HepG2 (cell line): ENCODE results near the gene ZBTB22. TPM values are rescaled to one million over a fixed set of nuclear protein-coding genes. Genes with fewer than 3 reads are reported as not detected.
A peak's percentile ranks its signal among the peaks of the same experiment; 100 is the strongest.

Experiments used
- ATAC-seq: fragments of 200-7000 bp; cut with Tn5 transposase; 3 replicates; pipeline ENCODE4 v1.9.1; 2020; ENCODE audit warnings: mild to moderate bottlenecking, moderate library complexity
- BruUV-seq: library from RNA; stranded (reverse); fragments of 400-500 nt; replicated peaks from 2 replicates; lab custom pipeline; 2021; lab: Mats Ljungman, UMichigan
- CTCF ChIA-PET: fragments of 300-600 bp; formaldehyde crosslinking; extraction: SDS; loops from one replicate; lab custom pipeline; 2021; ENCODE audit warnings: low total read pairs, inconsistent platforms, low intra/inter-chr PET ratio; lab: Yijun Ruan, JAX
- POLR2A ChIA-PET: fragments of 350-600 bp; sonication (Branson Sonifier 250); formaldehyde crosslinking; loops from one replicate; lab custom pipeline; 2020; ENCODE audit warnings: antibody characterized with exemption, inconsistent platforms; lab: Yijun Ruan, JAX
- DNase-seq: peaks from one replicate; pipeline ENCODE4 v3.0.0-alpha.2; 2015; ENCODE audit warnings: low spot score
- FAIRE-seq: peaks from 3 replicates; lab custom pipeline; 2011; peaks lifted over from hg19 to GRCh38; lab: Jason Lieb, UNC
- H2AFZ ChIP-seq: one replicate; pipeline ENCODE4 v1.6.1; 2011; ENCODE audit warnings: low read length, inconsistent platforms
- H3K27ac ChIP-seq: fragments of 300-600 bp; 3 replicates; pipeline ENCODE4 v1.8.0; 2011; ENCODE audit warnings: mixed run types, mild to moderate bottlenecking, mixed read lengths, low read length, inconsistent platforms; ENCODE audit not compliant: insufficient read depth; ENCODE audit errors: extremely low read length
- H3K27me3 ChIP-seq, 2 experiments: fragments of 200-600 bp in 1 of 2; 2 replicates in 1 of 2; 3 replicates in 1 of 2; pipeline versions ENCODE4 v1.6.0 to v1.8.0; 2011; ENCODE audit warnings: low read length in 2 of 2, mild to moderate bottlenecking in 2 of 2, moderate library complexity in 2 of 2, inconsistent platforms in 1 of 2; ENCODE audit not compliant: insufficient read depth in 2 of 2, control insufficient read depth in 1 of 2
- H3K36me3 ChIP-seq, 2 experiments: fragments of 200-600 bp in 1 of 2; replicated peaks in 1 of 2; 2 replicates in 1 of 2; 3 replicates in 1 of 2; pipeline versions ENCODE4 v1.5.1 to v1.8.0; 2011; ENCODE audit warnings: low read length in 2 of 2, inconsistent platforms in 1 of 2; ENCODE audit not compliant: insufficient read depth in 2 of 2, control insufficient read depth in 1 of 2
- H3K4me1 ChIP-seq: 2 replicates; pipeline ENCODE4 v1.5.1; 2012; ENCODE audit warnings: low read length, inconsistent platforms; ENCODE audit not compliant: insufficient read depth
- H3K4me2 ChIP-seq: 2 replicates; pipeline ENCODE4 v1.6.0; 2011; ENCODE audit warnings: low read depth, low read length, inconsistent platforms
- H3K4me3 ChIP-seq, 3 experiments: fragments of 200-600 bp in 1 of 3; sonication (generic), shearing (Covaris generic) in 1 of 3; replicated peaks in 1 of 3; 2 replicates each; pipeline ENCODE4 v1.5.1; 2011 to 2016; ENCODE audit warnings: low read length in 3 of 3, inconsistent platforms in 2 of 3, low read depth in 2 of 3, mild to moderate bottlenecking in 2 of 3, control low read depth in 1 of 3, mixed read lengths in 1 of 3; ENCODE audit not compliant: insufficient read depth in 1 of 3
- H3K79me2 ChIP-seq: one replicate; pipeline ENCODE4 v1.6.1; 2011; ENCODE audit warnings: low read length, inconsistent platforms; ENCODE audit not compliant: insufficient read depth
- H3K9ac ChIP-seq: 2 replicates; pipeline ENCODE4 v1.6.0; 2011; ENCODE audit warnings: mild to moderate bottlenecking, low read depth, low read length, inconsistent platforms; ENCODE audit not compliant: insufficient read depth
- H3K9me3 ChIP-seq: 2 replicates; pipeline ENCODE4 v1.5.1; 2012; ENCODE audit warnings: mild to moderate bottlenecking, low read length
- H4K20me1 ChIP-seq: 2 replicates; pipeline ENCODE4 v1.6.0; 2011; ENCODE audit warnings: inconsistent platforms, mild to moderate bottlenecking, low read length, moderate library complexity; ENCODE audit not compliant: insufficient read depth
- ATF7 ChIP-seq, 2 experiments: fragments of 450-650 bp in 1 of 2; sonication (generic) in 1 of 2; formaldehyde crosslinking in 1 of 2; IDR thresholded peaks; 2 replicates each; pipeline versions ENCODE4 v1.4.0 to v1.6.1; 2016 to 2020; ENCODE audit warnings: antibody characterized with exemption in 1 of 2, mild to moderate bottlenecking in 1 of 2, missing genetic modification reagents in 1 of 2
- CENPT ChIP-seq: sonication (generic); formaldehyde crosslinking; IDR thresholded peaks from 2 replicates; pipeline ENCODE4 v1.8.0; 2022; ENCODE audit warnings: low read depth, mild to moderate bottlenecking, moderate library complexity, missing genetic modification reagents
- HIVEP1 ChIP-seq: sonication (generic); formaldehyde crosslinking; IDR thresholded peaks from 2 replicates; pipeline ENCODE4 v1.4.0; 2020; ENCODE audit warnings: mild to moderate bottlenecking, missing genetic modification reagents
- RBM39 ChIP-seq: fragments of 200-400 bp; formaldehyde crosslinking; IDR thresholded peaks from one replicate; pipeline ENCODE4 v1.6.1; 2018; ENCODE audit warnings: antibody characterized with exemption, mild to moderate bottlenecking, low read depth, low read length; ENCODE audit not compliant: poor library complexity, severe bottlenecking
- ZBTB7A ChIP-seq: sonication (generic); formaldehyde crosslinking; IDR thresholded peaks from 2 replicates; pipeline ENCODE4 v1.8.0; 2022; ENCODE audit warnings: mild to moderate bottlenecking, missing genetic modification reagents
- ZNF225 ChIP-seq: sonication (generic); formaldehyde crosslinking; IDR thresholded peaks from 2 replicates; pipeline ENCODE4 v1.4.0; 2020; ENCODE audit warnings: mild to moderate bottlenecking, missing genetic modification reagents
- ZNF841 ChIP-seq: sonication (generic); formaldehyde crosslinking; IDR thresholded peaks from 2 replicates; pipeline ENCODE4 v1.8.1; 2023; ENCODE audit warnings: missing genetic modification reagents, borderline replicate concordance
- WGBS: methylation state at CpG from one replicate; pipeline ENCODE4 v1.1.6; 2017; ENCODE audit warnings: low lambda C conversion rate; 5-methylcytosine and 5-hydroxymethylcytosine counted together
- in situ Hi-C: cut with HindIII; loops from 2 replicates; pipeline ENCODE4 v1.10.0; 2017; ENCODE audit warnings: low pct_unique_long_range_greater_than_20kb; ENCODE audit not compliant: extremely low pct_ligation_motif_present
- intact Hi-C: fragments of 100-400 bp; cut with micrococcal nuclease; formaldehyde crosslinking; loops from one replicate; pipeline ENCODE4 v1.10.0; 2022; ENCODE audit not compliant: unreplicated experiment
- polyA plus RNA-seq, 8 experiments: library from polyadenylated mRNA; depleted of rRNA in 3 of 8; stranded (reverse) in 7 of 8; unstranded in 1 of 8; fragments of >200 nt; fragmentation: Illumina TruSeq in 4 of 8; extraction: Trizol in 4 of 8; gene quantifications; 2 replicates each; pipeline versions ENCODE4 v1.2.1 to v1.2.3, GENCODE V29; 2011 to 2016; ENCODE audit warnings: low read depth in 4 of 8, missing spikeins in 1 of 8, mixed read lengths in 1 of 8; ENCODE audit not compliant: insufficient read depth in 1 of 8
- total RNA-seq, 5 experiments: library from RNA; depleted of rRNA; stranded (reverse); fragments of >200 nt; fragmentation: Illumina TruSeq; extraction: Trizol; gene quantifications; 2 replicates each; pipeline ENCODE4 v1.2.3, GENCODE V29; 2016; ENCODE audit warnings: low read depth in 1 of 5
- TF ChIP-seq, protein P1 (sequence below): sonication (generic); formaldehyde crosslinking; IDR thresholded peaks from 2 replicates; pipeline ENCODE4 v1.4.0; 2020; ENCODE audit warnings: missing genetic modification reagents, mild to moderate bottlenecking, borderline replicate concordance
- TF ChIP-seq, protein P2 (sequence below): IDR thresholded peaks from 2 replicates; pipeline ENCODE4 v1.6.1; 2016; ENCODE audit warnings: control low read depth
- TF ChIP-seq, protein P3 (sequence below): sonication (generic); formaldehyde crosslinking; IDR thresholded peaks from 2 replicates; pipeline ENCODE4 v1.4.0; 2020; ENCODE audit warnings: missing genetic modification reagents

ZBTB22 gene
- total and polyA plus RNA-seq, 2 of the 13 experiments (the other 11 are each of a cell fraction or from before 2014, with no cell fraction given) = 8.0 to 10.6 TPM

DNA sequence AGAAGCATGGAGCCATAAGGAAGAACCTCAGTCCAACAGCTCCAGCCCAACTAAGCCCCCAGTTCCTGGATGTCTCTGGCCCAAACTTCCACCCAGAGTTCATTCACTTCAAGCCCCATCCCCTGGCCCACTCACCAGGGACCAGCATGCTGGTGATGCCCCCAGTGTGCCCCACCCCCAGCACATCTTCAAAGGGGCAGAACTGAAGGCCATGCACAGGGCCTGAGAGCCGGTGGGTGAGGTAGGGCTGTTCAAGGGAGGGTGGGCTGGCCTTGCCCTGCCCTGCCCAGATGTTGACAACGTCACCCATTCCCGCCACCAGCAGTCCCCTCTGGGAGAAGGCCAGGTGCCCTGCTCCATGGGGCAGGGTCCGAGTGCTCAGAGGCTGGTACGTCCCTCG is 37.0 kb downstream of the ZBTB22 start:
- intact Hi-C loops = loop anchor here (1.0 kb wide), 3 partner anchors 19 to 111 kb away; partner anchors contain the start of gene KIFC1
- Histone ChIP-seq H3K4me2 (no peak overlapping the region), H3K36me3 (peaks cover 15 to 56% of the 10 kb centered on the region in 2 experiments), H3K4me3 (no peak overlapping the region), H2AFZ (no peak overlapping the region), H3K27ac (peak overlapping the region; percentile 48), H3K4me1 (peaks cover 3% of the 10 kb centered on the region; the same call in 1 of the 2 replicates)
- no peak for DNase-seq
- in situ Hi-C loops = loop anchor here (25.0 kb wide), 1 partner anchor 132 kb away; the partner anchor contains the start of genes CUTA, PHF1 and SYNGAP1
- BruUV-seq = no TSS peak
- TF ChIP-seq, protein P1, sequence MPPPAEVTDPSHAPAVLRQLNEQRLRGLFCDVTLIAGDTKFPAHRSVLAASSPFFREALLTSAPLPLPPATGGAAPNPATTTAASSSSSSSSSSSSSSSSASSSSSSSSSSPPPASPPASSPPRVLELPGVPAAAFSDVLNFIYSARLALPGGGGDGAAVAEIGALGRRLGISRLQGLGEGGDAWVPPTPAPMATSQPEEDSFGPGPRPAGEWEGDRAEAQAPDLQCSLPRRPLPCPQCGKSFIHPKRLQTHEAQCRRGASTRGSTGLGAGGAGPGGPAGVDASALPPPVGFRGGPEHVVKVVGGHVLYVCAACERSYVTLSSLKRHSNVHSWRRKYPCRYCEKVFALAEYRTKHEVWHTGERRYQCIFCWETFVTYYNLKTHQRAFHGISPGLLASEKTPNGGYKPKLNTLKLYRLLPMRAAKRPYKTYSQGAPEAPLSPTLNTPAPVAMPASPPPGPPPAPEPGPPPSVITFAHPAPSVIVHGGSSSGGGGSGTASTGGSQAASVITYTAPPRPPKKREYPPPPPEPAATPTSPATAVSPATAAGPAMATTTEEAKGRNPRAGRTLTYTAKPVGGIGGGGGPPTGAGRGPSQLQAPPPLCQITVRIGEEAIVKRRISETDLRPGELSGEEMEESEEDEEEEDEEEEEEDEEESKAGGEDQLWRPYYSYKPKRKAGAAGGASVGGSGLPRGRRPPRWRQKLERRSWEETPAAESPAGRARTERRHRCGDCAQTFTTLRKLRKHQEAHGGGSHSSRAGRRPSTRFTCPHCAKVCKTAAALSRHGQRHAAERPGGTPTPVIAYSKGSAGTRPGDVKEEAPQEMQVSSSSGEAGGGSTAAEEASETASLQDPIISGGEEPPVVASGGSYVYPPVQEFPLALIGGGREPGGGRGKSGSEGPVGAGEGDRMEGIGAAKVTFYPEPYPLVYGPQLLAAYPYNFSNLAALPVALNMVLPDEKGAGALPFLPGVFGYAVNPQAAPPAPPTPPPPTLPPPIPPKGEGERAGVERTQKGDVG (CRISPR knock-in tag) = peak; percentile 5; the same call in 1 of the 2 replicates
- TF ChIP-seq ZNF841 (CRISPR knock-in tag) (no peak), ZNF225 (0 out of 2 replicates have a peak, but pooled peaks have one; percentile 34), ATF7 (IDR thresholded peaks at IDR 0.05) (no peak), ATF7 (CRISPR knock-in tag; IDR thresholded peaks at IDR 0.05) (no peak), ZBTB7A (0 out of 2 replicates have a peak, but pooled peaks have one; percentile 30), HIVEP1 (CRISPR knock-in tag) (0 out of 2 replicates have a peak, but pooled peaks have one; percentile 30), RBM39 (peak; percentile 43), CENPT (CRISPR knock-in tag) (no peak)
- TF ChIP-seq, protein P2, sequence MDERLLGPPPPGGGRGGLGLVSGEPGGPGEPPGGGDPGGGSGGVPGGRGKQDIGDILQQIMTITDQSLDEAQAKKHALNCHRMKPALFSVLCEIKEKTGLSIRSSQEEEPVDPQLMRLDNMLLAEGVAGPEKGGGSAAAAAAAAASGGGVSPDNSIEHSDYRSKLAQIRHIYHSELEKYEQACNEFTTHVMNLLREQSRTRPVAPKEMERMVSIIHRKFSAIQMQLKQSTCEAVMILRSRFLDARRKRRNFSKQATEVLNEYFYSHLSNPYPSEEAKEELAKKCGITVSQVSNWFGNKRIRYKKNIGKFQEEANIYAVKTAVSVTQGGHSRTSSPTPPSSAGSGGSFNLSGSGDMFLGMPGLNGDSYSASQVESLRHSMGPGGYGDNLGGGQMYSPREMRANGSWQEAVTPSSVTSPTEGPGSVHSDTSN (CRISPR knock-in tag) = no peak
- TF ChIP-seq, protein P3, sequence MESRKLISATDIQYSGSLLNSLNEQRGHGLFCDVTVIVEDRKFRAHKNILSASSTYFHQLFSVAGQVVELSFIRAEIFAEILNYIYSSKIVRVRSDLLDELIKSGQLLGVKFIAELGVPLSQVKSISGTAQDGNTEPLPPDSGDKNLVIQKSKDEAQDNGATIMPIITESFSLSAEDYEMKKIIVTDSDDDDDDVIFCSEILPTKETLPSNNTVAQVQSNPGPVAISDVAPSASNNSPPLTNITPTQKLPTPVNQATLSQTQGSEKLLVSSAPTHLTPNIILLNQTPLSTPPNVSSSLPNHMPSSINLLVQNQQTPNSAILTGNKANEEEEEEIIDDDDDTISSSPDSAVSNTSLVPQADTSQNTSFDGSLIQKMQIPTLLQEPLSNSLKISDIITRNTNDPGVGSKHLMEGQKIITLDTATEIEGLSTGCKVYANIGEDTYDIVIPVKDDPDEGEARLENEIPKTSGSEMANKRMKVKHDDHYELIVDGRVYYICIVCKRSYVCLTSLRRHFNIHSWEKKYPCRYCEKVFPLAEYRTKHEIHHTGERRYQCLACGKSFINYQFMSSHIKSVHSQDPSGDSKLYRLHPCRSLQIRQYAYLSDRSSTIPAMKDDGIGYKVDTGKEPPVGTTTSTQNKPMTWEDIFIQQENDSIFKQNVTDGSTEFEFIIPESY (CRISPR knock-in tag) = peak; percentile 42; the same call in 1 of the 2 replicates
- TF ChIP-seq, all 625 proteins: peak for 6
- H4K20me1 ChIP-seq = peaks cover 6% of the 10 kb centered on the region; the same call in 1 of the 2 replicates
- ChIA-PET POLR2A (interaction anchor here (2.2 to 4.7 kb wide), 2 partner anchors 8 to 19 kb away, joined by 5 to 20 read pairs; partner anchors contain the start of genes RPS18 and VPS52), CTCF (interaction anchor here (0.7 to 3.2 kb wide), 6 partner anchors 19 to 145 kb away, joined by 3 to 52 read pairs (median 10); partner anchors contain the start of genes KIFC1 and RGL2)
- H3K9me3 ChIP-seq = no peaks in the 10 kb centered on the region
- ATAC-seq = no peak
- no peak for FAIRE-seq
- no peaks in the 10 kb centered on the region for H3K27me3 ChIP-seq
- H3K9ac ChIP-seq = no peak overlapping the region
- peaks cover under 1% of the 10 kb centered on the region for H3K79me2 ChIP-seq
- 97% methylated on average over 6 of the region's 6 CpGs for WGBS
